NB4 (cell line): Measurements from ENCODE around the gene RUFY3.
A peak's percentile ranks its signal among the peaks of the same experiment; 100 is the strongest.
"Not testable (repeated sequence)": the region's sequence is repeated elsewhere in the genome, so short reads cannot be mapped to it uniquely, and the experiment has no call there.

Experiments
- DNase-seq: peaks from one replicate; pipeline ENCODE4 v3.0.0; 2010; ENCODE audit warnings: low read depth
- H3K4me3 ChIP-seq: one replicate; pipeline ENCODE4 v1.5.1; 2011; ENCODE audit warnings: mild to moderate bottlenecking, low read depth, low read length, moderate library complexity
- CTCF ChIP-seq: IDR thresholded peaks from one replicate; pipeline ENCODE4 v1.5.1; 2012; ENCODE audit warnings: low read depth, low read length
- MAX ChIP-seq: IDR thresholded peaks from 2 replicates; pipeline ENCODE4 v1.6.1; 2011; ENCODE audit warnings: low read depth, low read length
- MYC ChIP-seq: IDR thresholded peaks from 2 replicates; pipeline ENCODE4 v1.6.1; 2011; ENCODE audit warnings: low read depth, low read length
- POLR2A ChIP-seq: IDR thresholded peaks from 2 replicates; pipeline ENCODE4 v1.6.1; 2011; ENCODE audit warnings: mild to moderate bottlenecking; ENCODE audit not compliant: insufficient read length; ENCODE audit errors: extremely low read depth

Gene RUFY3

GRCh38 chr4:70691661-70692060 is 30.1 kb upstream of the RUFY3 start:
- TF ChIP-seq MAX (no peak), CTCF (no peak), MYC (no peak), POLR2A (no peak)
- no peak for DNase-seq
- peak overlapping the region; percentile 40 for H3K4me3 ChIP-seq

- DNase-seq, H3K4me3 ChIP-seq: not testable (repeated sequence)
Observed at GRCh38 chr4:70694633-70695032, 27.1 kb upstream of the RUFY3 start.

- not testable (repeated sequence) for H3K4me3 ChIP-seq, DNase-seq
Observed at GRCh38 chr4:70698435-70698834, 23.3 kb upstream of the RUFY3 start.

- no peak for TF ChIP-seq CTCF
- TF ChIP-seq MYC, result no peak
- no peak for TF ChIP-seq MAX
- no peak for TF ChIP-seq POLR2A
- H3K4me3 ChIP-seq, result no peak overlapping the region
- DNase-seq, result no peak
Observed at GRCh38 chr4:70700712-70701111, 21.1 kb upstream of the RUFY3 start.

GRCh38 chr4:70701271-70701670 is 20.5 kb upstream of the RUFY3 start:
- no peak overlapping the region for H3K4me3 ChIP-seq

GRCh38 chr4:70702592-70702991 is 19.2 kb upstream of the RUFY3 start:
- DNase-seq, H3K4me3 ChIP-seq: not testable (repeated sequence)

More at GRCh38 chr4:70701271-70701670, 20.5 kb upstream of the RUFY3 start:
- DNase-seq, result no peak
- TF ChIP-seq POLR2A (no peak), CTCF (no peak), MAX (no peak), MYC (no peak)

- peak; percentile 10 for DNase-seq
- peak overlapping the region; percentile 55 for H3K4me3 ChIP-seq
- TF ChIP-seq CTCF (no peak), POLR2A (no peak), MYC (no peak), MAX (no peak)
Observed at GRCh38 chr4:70703619-70704214, 18.0 kb upstream of the RUFY3 start.
